SU-DHL-6 (cell line): ENCODE measurements around the gene RTN4R.

ENCODE experiments used
- CTCF ChIP-seq: fragments of 200-600 bp; sonication (generic); IDR thresholded peaks from one replicate; pipeline ENCODE4 v1.5.1; 2017; ENCODE audit warnings: antibody characterized with exemption, mild to moderate bottlenecking, low read length, moderate library complexity; ENCODE audit not compliant: insufficient read depth, poor library complexity, severe bottlenecking
- EZH2phosphoT487 ChIP-seq: fragments of 200-600 bp; sonication (generic), shearing (Covaris generic); conservative IDR thresholded peaks from 2 replicates; pipeline ENCODE4 v1.6.1; 2018; ENCODE audit warnings: mild to moderate bottlenecking, antibody characterized with exemption, low read length, moderate library complexity, mixed read lengths

GRCh38 chr22:20299746-20300136 lies 31.6 kb upstream of the RTN4R start:
- TF ChIP-seq CTCF (no peak), EZH2phosphoT487 (no peak)
